ENCODE results near the gene PLCE1.

Gene PLCE1

DNA sequence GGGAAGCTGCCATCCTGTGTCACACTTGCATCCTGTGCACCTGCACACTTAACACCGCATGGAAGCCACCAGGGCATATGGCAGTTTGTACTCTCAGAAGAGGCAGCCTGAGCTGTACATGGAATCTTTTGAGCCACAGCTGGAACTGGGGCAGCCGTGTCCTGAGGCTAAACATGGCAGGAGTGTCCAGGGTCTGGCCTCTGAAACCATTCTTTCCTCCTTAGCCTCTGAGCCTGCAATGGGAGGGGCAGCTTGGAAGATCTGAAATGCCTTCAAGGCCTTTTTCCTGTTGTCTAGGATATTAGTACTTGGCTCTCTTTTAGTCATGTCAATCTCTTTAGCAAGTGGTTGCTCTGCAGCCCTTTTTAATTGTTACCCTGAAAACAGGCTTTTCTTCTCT lies 16.4 kb downstream of the PLCE1 start:
- peaks cover 9% of the 10 kb centered on the region for H3K27me3 Mint-ChIP-seq (ENCODE audit: low read depth, poor library complexity)
- no peaks in the 10 kb centered on the region for H3K36me3 Mint-ChIP-seq (ENCODE audit: low read depth)
- H3K9me3 Mint-ChIP-seq, result peaks cover 9% of the 10 kb centered on the region
- TF ChIP-seq, protein P1, sequence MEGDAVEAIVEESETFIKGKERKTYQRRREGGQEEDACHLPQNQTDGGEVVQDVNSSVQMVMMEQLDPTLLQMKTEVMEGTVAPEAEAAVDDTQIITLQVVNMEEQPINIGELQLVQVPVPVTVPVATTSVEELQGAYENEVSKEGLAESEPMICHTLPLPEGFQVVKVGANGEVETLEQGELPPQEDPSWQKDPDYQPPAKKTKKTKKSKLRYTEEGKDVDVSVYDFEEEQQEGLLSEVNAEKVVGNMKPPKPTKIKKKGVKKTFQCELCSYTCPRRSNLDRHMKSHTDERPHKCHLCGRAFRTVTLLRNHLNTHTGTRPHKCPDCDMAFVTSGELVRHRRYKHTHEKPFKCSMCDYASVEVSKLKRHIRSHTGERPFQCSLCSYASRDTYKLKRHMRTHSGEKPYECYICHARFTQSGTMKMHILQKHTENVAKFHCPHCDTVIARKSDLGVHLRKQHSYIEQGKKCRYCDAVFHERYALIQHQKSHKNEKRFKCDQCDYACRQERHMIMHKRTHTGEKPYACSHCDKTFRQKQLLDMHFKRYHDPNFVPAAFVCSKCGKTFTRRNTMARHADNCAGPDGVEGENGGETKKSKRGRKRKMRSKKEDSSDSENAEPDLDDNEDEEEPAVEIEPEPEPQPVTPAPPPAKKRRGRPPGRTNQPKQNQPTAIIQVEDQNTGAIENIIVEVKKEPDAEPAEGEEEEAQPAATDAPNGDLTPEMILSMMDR (IDR thresholded peaks at IDR 0.05), result no peak
- no peak overlapping the region for H3K4me3 Mint-ChIP-seq
- peaks cover 7% of the 10 kb centered on the region for H3K4me1 Mint-ChIP-seq
- no peak for DNase-seq
- no peak overlapping the region for H3K27ac Mint-ChIP-seq

DNA sequence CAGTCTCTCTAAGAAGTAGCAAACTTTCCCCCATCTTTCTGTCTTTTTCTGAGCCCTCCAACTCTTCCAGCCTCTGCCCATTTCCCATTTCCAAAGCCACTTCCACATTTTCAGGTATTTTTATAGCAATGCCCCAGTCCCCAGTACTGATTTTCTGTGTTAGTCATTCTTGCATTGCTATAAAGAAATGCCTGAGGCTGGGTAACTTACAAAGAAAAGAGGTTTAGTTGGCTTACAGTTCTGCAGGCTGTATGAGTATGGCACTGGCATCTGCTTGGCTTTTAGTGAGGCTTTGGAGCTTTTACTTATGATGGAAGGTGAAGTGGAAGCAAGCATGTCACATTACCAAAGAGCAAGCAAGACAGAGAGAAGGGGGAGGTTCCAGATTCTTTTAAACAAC lies 17.2 kb downstream of the PLCE1 start:
- H3K4me3 Mint-ChIP-seq, result no peak overlapping the region
- TF ChIP-seq, protein P1 (IDR thresholded peaks at IDR 0.05), result no peak
- DNase-seq, result no peak
- H3K9me3 Mint-ChIP-seq, result peaks cover 9% of the 10 kb centered on the region
- H3K27me3 Mint-ChIP-seq (ENCODE audit: low read depth, poor library complexity), result peaks cover 5% of the 10 kb centered on the region
- H3K36me3 Mint-ChIP-seq (ENCODE audit: low read depth), result no peaks in the 10 kb centered on the region
- H3K27ac Mint-ChIP-seq, result no peak overlapping the region
- H3K4me1 Mint-ChIP-seq, result peaks cover 7% of the 10 kb centered on the region

DNA sequence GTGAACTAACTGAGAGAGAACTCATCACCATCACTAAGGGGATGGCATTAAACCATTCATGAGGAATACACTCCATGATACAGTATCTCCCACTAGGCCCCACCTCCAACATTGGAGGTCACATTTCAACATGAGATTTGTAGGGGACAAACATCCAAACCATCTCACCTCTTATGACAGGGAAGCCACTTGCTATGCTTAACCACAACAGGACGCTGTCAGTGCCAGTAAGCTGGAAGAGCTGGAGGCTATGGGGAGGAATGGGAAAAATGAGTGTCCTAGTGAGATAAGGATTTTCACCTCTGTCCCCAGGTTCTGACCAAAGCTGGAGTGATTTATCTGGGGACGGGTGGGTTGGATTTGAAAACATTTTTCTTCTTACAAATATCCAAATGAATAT lies 17.6 kb downstream of the PLCE1 start:
- Mint-ChIP-seq H3K4me3 (no peak overlapping the region), H3K36me3 (ENCODE audit: low read depth) (no peaks in the 10 kb centered on the region)

DNA sequence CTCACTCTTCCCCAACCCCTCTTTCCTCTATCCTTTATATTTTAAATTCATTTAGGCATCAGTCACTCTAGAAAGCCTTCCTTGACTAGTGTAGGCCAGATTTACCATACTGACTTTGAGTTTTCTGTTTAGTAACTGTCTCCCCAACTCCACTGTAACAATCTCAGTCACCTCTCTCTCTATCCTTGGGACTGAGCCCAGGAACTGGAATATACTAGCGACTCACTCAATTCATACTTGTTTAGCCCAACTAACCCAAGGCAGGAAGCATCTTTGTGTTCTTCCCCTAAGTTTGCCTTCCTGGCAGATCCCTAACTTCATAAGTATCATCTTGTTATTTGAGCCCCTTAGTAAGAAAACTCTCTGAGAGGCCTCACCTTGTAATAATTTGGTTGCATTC lies 19.1 kb downstream of the PLCE1 start:
- H3K36me3 Mint-ChIP-seq (ENCODE audit: low read depth), result no peaks in the 10 kb centered on the region
- H3K27me3 Mint-ChIP-seq (ENCODE audit: low read depth, poor library complexity), result no peaks in the 10 kb centered on the region
- H3K4me3 Mint-ChIP-seq, result no peak overlapping the region
- H3K9me3 Mint-ChIP-seq, result peaks cover 9% of the 10 kb centered on the region
- no peak overlapping the region for H3K27ac Mint-ChIP-seq
- TF ChIP-seq, protein P1 (IDR thresholded peaks at IDR 0.05), result no peak
- no peak for DNase-seq
- no peaks in the 10 kb centered on the region for H3K4me1 Mint-ChIP-seq

More for the DNA sequence above, 17.6 kb downstream of the PLCE1 start:
- H3K4me1 Mint-ChIP-seq, result peaks cover 7% of the 10 kb centered on the region
- DNase-seq, result no peak
- peaks cover 5% of the 10 kb centered on the region for H3K27me3 Mint-ChIP-seq (ENCODE audit: low read depth, poor library complexity)
- no peak overlapping the region for H3K27ac Mint-ChIP-seq
- peaks cover 9% of the 10 kb centered on the region for H3K9me3 Mint-ChIP-seq
- TF ChIP-seq, protein P1 (IDR thresholded peaks at IDR 0.05), result no peak

DNA sequence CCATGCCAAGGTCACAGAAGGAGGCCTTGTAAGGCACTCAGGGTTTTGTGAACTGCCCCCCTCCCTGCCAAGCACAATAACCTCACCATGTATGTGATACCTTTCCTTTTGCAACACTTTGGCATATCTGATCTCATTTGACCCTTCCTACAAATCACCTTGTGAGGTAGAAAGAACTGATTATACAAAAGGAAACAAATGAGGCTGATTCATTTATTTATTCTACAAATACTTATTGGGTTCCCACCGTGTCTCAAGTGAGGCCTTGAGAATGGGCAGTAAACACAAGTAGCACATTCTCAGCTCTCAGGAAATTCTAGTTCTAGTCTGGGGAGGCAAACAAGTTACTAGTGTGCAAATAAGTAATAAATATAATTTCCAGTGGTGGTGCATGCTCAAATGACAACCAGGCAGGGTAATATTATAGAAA lies 19.6 kb downstream of the PLCE1 start:
- no peaks in the 10 kb centered on the region for H3K4me1 Mint-ChIP-seq
- H3K9me3 Mint-ChIP-seq, result peaks cover 9% of the 10 kb centered on the region
- H3K4me3 Mint-ChIP-seq, result no peak overlapping the region
- H3K36me3 Mint-ChIP-seq (ENCODE audit: low read depth), result no peaks in the 10 kb centered on the region
- no peaks in the 10 kb centered on the region for H3K27me3 Mint-ChIP-seq (ENCODE audit: low read depth, poor library complexity)
- DNase-seq, result no peak
- TF ChIP-seq, protein P1 (IDR thresholded peaks at IDR 0.05), result no peak
- no peak overlapping the region for H3K27ac Mint-ChIP-seq

DNA sequence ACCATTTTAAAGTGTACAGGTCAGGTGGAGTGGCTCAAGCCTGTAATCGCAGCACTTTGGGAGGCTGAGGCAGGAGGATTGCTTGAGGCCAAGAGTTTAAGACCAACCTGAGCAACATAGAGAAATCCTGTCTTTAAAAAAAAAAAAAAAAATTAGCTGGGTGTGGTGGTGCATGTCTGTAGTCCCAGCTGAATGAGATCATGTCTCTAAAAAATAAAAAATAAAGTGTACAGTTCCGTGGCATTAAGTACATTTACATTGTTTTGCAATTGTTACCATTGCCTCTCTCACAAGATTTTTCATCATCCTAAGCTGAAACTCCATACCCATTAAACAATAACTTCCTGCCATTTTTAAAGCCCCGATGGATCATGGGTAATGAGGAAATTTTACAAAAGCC lies 20.6 kb downstream of the PLCE1 start:
- Mint-ChIP-seq H3K9me3 (peaks cover 5% of the 10 kb centered on the region), H3K27me3 (ENCODE audit: low read depth, poor library complexity) (peaks cover 4% of the 10 kb centered on the region), H3K4me3 (no peak overlapping the region), H3K4me1 (no peaks in the 10 kb centered on the region), H3K36me3 (ENCODE audit: low read depth) (no peaks in the 10 kb centered on the region), H3K27ac (no peak overlapping the region)
- DNase-seq, result no peak
- TF ChIP-seq, protein P1 (IDR thresholded peaks at IDR 0.05), result no peak

All from nephron progenitor cell (in vitro differentiated cells).